GM04503 (cell line): Measurements from ENCODE around the gene PTPN1.

Experiments
- DNase-seq: peaks from one replicate; pipeline ENCODE4 v3.0.0-alpha.2; 2012; ENCODE audit warnings: low read depth

Gene PTPN1

GRCh38 chr20:50575865-50576720 lies 65.9 kb downstream of the PTPN1 start:
- DNase-seq: no peak

GRCh38 chr20:50577175-50578018 lies 67.2 kb downstream of the PTPN1 start:
- DNase-seq: no peak

GRCh38 chr20:50578061-50578777 lies 68.0 kb downstream of the PTPN1 start:
- DNase-seq: no peak

GRCh38 chr20:50578778-50579165 lies 68.6 kb downstream of the PTPN1 start:
- DNase-seq: no peak

GRCh38 chr20:50579511-50579910 lies 69.3 kb downstream of the PTPN1 start:
- no peak for DNase-seq

- DNase-seq: no peak
These were observed 70.0 kb downstream of the PTPN1 start for GRCh38 chr20:50580016-50580747.

- DNase-seq: no peak
These were observed 70.8 kb downstream of the PTPN1 start for GRCh38 chr20:50580842-50581544.

- no peak for DNase-seq
These were observed 71.9 kb downstream of the PTPN1 start for GRCh38 chr20:50582092-50582491.

- no peak for DNase-seq
These were observed 72.5 kb downstream of the PTPN1 start for GRCh38 chr20:50582591-50583234.

GRCh38 chr20:50583442-50584150 lies 73.4 kb downstream of the PTPN1 start:
- DNase-seq: no peak

GRCh38 chr20:50584687-50585086 lies 74.5 kb downstream of the PTPN1 start:
- no peak for DNase-seq

GRCh38 chr20:50585214-50585613 lies 75.0 kb downstream of the PTPN1 start:
- no peak for DNase-seq

GRCh38 chr20:50585678-50586077 lies 75.5 kb downstream of the PTPN1 start:
- no peak for DNase-seq

GRCh38 chr20:50586531-50587232 lies 76.5 kb downstream of the PTPN1 start:
- DNase-seq: no peak

GRCh38 chr20:50587291-50587961 lies 77.2 kb downstream of the PTPN1 start:
- no peak for DNase-seq

- DNase-seq: no peak
These were observed 78.0 kb downstream of the PTPN1 start for GRCh38 chr20:50588034-50588736.

- DNase-seq: no peak
These were observed 79.6 kb downstream of the PTPN1 start for GRCh38 chr20:50589548-50590347.
